ENCODE results near the gene ADCY1.
"Not testable (repeated sequence)": the region's sequence is repeated elsewhere in the genome, so short reads cannot be mapped to it uniquely, and the experiment has no call there.

The ADCY1 gene

DNA sequence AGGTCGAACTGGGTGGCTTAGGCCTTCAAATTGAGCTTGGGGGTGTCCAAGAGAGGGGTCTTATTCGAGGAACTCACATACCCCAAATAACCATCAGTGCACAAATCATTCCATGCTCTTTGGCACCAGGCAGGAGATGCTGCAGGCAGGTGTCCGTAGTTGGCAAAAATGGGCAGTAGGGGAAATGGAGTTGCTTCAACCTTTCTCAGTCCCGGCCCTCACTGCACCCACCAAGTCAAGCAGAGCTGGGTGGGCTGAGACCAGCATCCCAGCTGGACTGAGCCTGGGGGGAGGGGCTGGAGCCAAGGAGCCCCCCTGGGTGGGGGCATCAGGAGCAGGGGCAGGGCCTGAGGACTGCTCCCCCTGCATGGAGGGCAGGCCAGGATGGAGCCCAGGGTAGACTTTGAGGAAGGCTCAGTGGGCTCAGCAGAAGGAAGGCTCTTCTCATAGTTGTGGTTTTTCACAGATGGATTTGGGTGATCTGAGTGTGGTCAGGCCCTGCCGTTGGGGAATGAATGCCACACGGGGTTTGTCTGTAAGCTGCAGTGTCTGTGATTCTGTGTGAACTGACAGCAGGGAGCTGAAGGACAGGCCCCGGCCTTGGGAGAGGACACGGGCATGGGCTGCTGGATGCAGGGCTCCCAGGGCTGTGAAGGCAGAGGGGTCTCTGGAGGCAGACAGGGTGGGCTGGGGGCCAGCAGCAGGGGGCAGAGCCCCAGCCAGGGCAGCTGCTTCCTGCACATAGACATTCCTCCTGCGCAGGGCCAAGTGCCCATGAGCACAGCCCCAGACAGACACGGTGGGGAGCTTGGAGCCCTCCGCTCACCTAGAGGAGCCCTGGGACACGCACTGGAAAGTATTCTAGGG, 144.5 kb downstream of the ADCY1 start:
- H3K27ac ChIP-seq = no peak overlapping the region
- no peak for DNase-seq (ENCODE audit: low read depth, low spot score)
- H3K9ac ChIP-seq (ENCODE audit: insufficient read length) = no peak overlapping the region
- no peak overlapping the region for H3K4me3 ChIP-seq
- no peaks in the 10 kb centered on the region for H3K9me3 ChIP-seq (ENCODE audit: low read depth, low read length)
- no peak for TF ChIP-seq POLR2AphosphoS5 (IDR thresholded peaks at IDR 0.05; ENCODE audit: borderline replicate concordance, low read depth, low read length)
- no peak for TF ChIP-seq EZH2 (IDR thresholded peaks at IDR 0.05)
- peaks cover 1% of the 10 kb centered on the region; the same call in 1 of the 2 replicates for H3K36me3 ChIP-seq (ENCODE audit: insufficient read depth, low read length)

DNA sequence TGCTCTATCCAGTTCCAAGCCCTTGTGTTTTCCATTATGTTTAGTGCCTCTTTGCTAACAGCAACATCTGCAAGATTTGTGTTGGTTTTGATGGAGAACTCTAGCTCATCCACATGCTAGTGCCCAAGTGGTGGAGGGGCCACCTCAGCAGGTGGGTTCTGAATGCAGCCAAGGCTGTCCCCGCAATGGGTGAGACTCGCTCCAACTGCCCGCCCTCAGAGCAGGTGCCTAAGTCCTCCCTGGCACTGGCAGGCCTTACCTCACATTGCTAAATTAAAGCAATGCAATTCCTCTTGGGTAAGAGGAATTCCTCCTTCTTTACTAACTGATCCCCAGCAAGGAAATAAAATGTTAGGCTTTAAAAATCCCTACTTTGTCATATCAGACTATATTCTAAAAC, 146.8 kb downstream of the ADCY1 start:
- TF ChIP-seq FOXP2 (optimal IDR thresholded peaks at IDR 0.05; ENCODE audit: control extremely low read depth, extremely low read length, insufficient read depth) (no peak), EZH2 (IDR thresholded peaks at IDR 0.05) (no peak), POLR2AphosphoS5 (IDR thresholded peaks at IDR 0.05; ENCODE audit: borderline replicate concordance, low read depth, low read length) (no peak)
- Histone ChIP-seq H3K36me3 (ENCODE audit: insufficient read depth, low read length) (peaks cover 15% of the 10 kb centered on the region; the same call in 1 of the 2 replicates), H3K27ac (no peak overlapping the region), H3K9ac (ENCODE audit: insufficient read length) (no peak overlapping the region), H3K9me3 (ENCODE audit: low read depth, low read length) (no peaks in the 10 kb centered on the region), H3K4me3 (no peak overlapping the region)
- DNase-seq (ENCODE audit: low read depth, low spot score) = no peak

DNA sequence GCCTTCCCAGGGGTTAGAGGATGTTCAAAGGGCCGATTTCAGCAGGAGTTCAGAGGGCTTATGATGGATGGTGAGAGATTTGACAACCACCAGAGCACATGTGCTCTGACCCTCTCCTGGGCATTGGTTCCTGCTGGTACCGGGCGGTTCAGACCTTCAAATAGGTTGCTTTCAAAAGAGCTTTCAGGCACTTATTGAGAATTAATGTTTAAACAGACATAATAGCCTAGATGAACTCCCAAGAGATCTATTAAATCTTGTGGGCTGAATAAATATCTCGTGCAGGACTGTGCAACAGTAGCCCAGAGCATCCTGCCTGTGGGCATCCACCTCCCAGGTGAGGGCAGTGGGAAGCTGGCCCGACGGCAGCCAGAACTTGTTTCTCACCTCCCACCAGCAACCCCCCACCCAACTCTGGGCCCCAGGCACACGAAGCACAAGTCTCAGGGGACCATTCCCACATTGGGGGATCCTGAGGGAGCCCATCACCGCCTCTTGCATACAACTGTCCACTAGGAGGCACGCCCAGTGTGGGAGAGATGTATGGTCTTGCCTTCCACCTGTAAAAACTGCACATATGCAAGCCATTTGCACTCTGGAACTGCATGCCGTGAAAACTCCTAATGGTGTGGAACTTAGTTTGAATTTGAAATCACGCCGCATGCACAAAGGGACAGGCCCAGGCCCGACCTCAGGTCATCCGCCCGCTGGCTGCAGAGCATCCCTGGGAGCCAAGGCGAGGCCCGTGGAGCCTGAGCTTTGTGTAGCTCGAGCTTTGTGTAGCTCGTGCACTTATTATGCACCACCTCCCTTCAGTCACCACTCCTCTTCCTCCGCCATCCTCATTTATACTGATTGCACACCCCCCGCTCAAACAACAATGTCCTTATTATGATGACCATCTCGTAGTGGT, 147.8 kb downstream of the ADCY1 start:
- Histone ChIP-seq H3K27ac (no peak overlapping the region), H3K36me3 (ENCODE audit: insufficient read depth, low read length) (peaks cover 21% of the 10 kb centered on the region; the same call in 1 of the 2 replicates), H3K9me3 (ENCODE audit: low read depth, low read length) (no peaks in the 10 kb centered on the region), H3K4me3 (no peak overlapping the region), H3K9ac (ENCODE audit: insufficient read length) (no peak overlapping the region)
- no peak for DNase-seq (ENCODE audit: low read depth, low spot score)
- TF ChIP-seq FOXP2 (optimal IDR thresholded peaks at IDR 0.05; ENCODE audit: control extremely low read depth, extremely low read length, insufficient read depth) (no peak), POLR2AphosphoS5 (IDR thresholded peaks at IDR 0.05; ENCODE audit: borderline replicate concordance, low read depth, low read length) (no peak; the same call in 1 of the 2 replicates)

DNA sequence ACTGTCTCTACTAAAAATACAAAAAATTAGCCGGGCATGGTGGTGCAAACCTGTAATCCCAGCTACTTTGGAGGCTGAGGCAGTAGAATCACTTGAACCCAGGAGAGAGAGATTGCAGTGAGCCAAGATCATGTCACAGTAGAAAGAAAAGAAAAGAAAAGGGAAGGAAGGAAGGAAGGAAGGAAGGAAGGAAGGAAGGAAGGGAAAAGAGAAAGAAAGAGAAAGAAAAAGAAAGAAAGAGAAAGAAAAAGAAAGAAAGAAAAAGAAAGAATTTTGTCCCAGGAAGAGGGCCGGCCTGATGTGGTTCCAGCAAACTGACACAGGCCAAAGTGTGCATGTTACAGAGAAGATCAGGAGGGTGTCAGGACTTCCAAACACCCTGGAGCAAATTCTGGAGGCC, 151.1 kb downstream of the ADCY1 start:
- not testable (repeated sequence) for H3K27ac ChIP-seq; H3K4me3 ChIP-seq; DNase-seq (ENCODE audit: low read depth, low spot score); H3K9ac ChIP-seq (ENCODE audit: insufficient read length); H3K9me3 ChIP-seq (ENCODE audit: low read depth, low read length)
- peaks cover 36% of the 10 kb centered on the region for H3K36me3 ChIP-seq (ENCODE audit: insufficient read depth, low read length)

- no peak overlapping the region for H3K27ac ChIP-seq
- DNase-seq (ENCODE audit: low read depth, low spot score) = no peak
- H3K4me3 ChIP-seq = no peak overlapping the region
- H3K9ac ChIP-seq (ENCODE audit: insufficient read length) = no peak overlapping the region
- TF ChIP-seq FOXP2 (optimal IDR thresholded peaks at IDR 0.05; ENCODE audit: control extremely low read depth, extremely low read length, insufficient read depth) = no peak
- no peak for TF ChIP-seq EZH2 (IDR thresholded peaks at IDR 0.05)
- no peak for TF ChIP-seq POLR2AphosphoS5 (IDR thresholded peaks at IDR 0.05; ENCODE audit: borderline replicate concordance, low read depth, low read length)
- H3K36me3 ChIP-seq (ENCODE audit: insufficient read depth, low read length) = peaks cover 36% of the 10 kb centered on the region
- no peaks in the 10 kb centered on the region for H3K9me3 ChIP-seq (ENCODE audit: low read depth, low read length)
Measured at GRCh38 chr7:45726883-45727282, 152.7 kb downstream of the ADCY1 start.

DNA sequence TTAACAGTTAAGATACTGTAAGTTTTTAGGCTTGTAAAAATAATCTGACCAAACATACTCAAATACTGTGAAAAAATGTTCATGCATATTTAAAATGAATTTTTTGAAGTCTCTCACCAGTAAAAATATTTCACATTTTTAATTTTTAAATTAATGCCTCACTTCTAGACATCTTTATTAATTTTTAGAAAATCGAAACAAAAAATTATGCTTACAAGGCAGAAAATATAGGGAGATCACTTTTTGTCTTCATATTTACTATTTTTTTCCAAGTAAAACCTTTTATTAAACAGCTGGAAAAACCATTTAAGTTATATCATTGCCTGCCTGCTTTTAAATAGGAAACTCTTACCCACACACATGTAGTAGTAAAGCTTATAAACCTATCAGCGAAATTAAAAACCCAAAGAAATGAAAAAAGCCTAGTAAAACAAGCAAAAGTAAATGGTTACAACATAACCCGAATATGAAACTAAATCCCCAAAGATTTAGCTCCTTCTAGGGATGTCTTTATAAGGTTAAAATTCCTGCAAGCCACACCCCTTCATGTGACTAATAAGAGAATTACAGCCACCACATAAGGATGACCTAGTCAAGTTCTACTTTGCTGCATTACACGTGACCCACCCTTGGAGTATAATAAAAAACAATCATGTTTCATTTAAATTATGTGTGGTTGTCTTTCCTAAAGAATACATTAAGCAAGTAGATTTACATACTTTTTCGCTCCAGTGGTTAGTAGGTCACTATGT, 157.7 kb downstream of the ADCY1 start:
- peak overlapping the region; percentile 20 for H3K9ac ChIP-seq (ENCODE audit: insufficient read length)
- H3K36me3 ChIP-seq (ENCODE audit: insufficient read depth, low read length) = peaks cover 15% of the 10 kb centered on the region
- H3K27ac ChIP-seq = peak overlapping the region; percentile 78; the same call in 1 of the 2 replicates
- not testable (repeated sequence) for DNase-seq (ENCODE audit: low read depth, low spot score); H3K9me3 ChIP-seq (ENCODE audit: low read depth, low read length); H3K4me3 ChIP-seq

GRCh38 chr7:45738920-45739319, 164.8 kb downstream of the ADCY1 start:
- not testable (repeated sequence) for H3K9me3 ChIP-seq (ENCODE audit: low read depth, low read length); H3K27ac ChIP-seq; DNase-seq (ENCODE audit: low read depth, low spot score); H3K9ac ChIP-seq (ENCODE audit: insufficient read length); H3K4me3 ChIP-seq; H3K36me3 ChIP-seq (ENCODE audit: insufficient read depth, low read length)

DNA sequence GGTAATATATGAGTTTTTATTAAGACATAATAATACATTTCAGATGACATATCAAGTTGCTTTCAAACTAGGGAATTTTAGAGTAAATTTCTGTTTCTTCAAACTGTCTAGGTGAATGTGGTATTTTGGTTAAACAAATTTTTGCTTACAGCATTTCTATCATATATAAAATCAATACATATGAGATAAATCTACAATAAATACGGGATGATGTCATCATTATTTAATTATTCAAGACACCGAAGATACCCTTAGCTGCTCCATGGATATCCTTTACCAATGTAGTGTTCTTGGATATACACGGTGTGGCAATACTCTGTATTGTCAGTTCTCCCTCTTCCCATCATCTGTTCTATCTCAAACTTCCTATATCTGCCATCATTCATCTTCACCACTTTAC, 166.4 kb downstream of the ADCY1 start:
- not testable (repeated sequence) for H3K36me3 ChIP-seq (ENCODE audit: insufficient read depth, low read length); H3K9me3 ChIP-seq (ENCODE audit: low read depth, low read length); H3K9ac ChIP-seq (ENCODE audit: insufficient read length); H3K4me3 ChIP-seq; H3K27ac ChIP-seq; DNase-seq (ENCODE audit: low read depth, low spot score)

DNA sequence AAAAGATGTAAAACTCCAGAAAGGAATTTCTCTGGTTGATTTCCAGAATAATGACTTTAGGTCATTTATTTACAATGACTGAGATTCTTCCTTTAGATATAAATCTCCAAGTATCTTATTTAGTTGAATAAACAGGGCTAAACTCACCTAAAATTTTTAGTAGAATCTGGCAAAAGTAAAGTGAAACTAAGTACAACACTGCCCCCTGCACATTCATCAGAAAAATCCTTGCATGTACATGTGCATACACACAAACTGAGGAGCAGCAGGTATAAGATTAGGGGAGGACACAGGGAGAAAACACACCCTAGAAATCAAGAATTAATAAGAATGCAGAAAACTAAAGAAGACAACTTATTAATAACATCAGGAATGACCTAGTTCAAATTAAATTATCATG, 174.8 kb downstream of the ADCY1 start:
- not testable (repeated sequence) for H3K27ac ChIP-seq; H3K4me3 ChIP-seq; DNase-seq (ENCODE audit: low read depth, low spot score); H3K36me3 ChIP-seq (ENCODE audit: insufficient read depth, low read length); H3K9me3 ChIP-seq (ENCODE audit: low read depth, low read length); H3K9ac ChIP-seq (ENCODE audit: insufficient read length)

- not testable (repeated sequence) for H3K9me3 ChIP-seq (ENCODE audit: low read depth, low read length); H3K27ac ChIP-seq; H3K36me3 ChIP-seq (ENCODE audit: insufficient read depth, low read length); H3K4me3 ChIP-seq; H3K9ac ChIP-seq (ENCODE audit: insufficient read length); DNase-seq (ENCODE audit: low read depth, low spot score)
Measured at GRCh38 chr7:45751352-45751751, 177.2 kb downstream of the ADCY1 start.

GRCh38 chr7:45756333-45756732, 182.2 kb downstream of the ADCY1 start:
- H3K9ac ChIP-seq (ENCODE audit: insufficient read length); DNase-seq (ENCODE audit: low read depth, low spot score); H3K27ac ChIP-seq; H3K4me3 ChIP-seq; H3K36me3 ChIP-seq (ENCODE audit: insufficient read depth, low read length); H3K9me3 ChIP-seq (ENCODE audit: low read depth, low read length): not testable (repeated sequence)

- DNase-seq (ENCODE audit: low read depth, low spot score) = not testable (repeated sequence)
Measured at GRCh38 chr7:45756757-45757156, 182.6 kb downstream of the ADCY1 start.

More at GRCh38 chr7:45756757-45757156, 182.6 kb downstream of the ADCY1 start:
- H3K9ac ChIP-seq (ENCODE audit: insufficient read length); H3K27ac ChIP-seq; H3K4me3 ChIP-seq; H3K9me3 ChIP-seq (ENCODE audit: low read depth, low read length); H3K36me3 ChIP-seq (ENCODE audit: insufficient read depth, low read length): not testable (repeated sequence)
